Body of pancreas (tissue), 4 donors: ENCODE results near the gene S100A2. TPM values are rescaled to one million over a fixed set of nuclear protein-coding genes. Genes with fewer than 3 reads are reported as not detected.
"Not testable (repeated sequence)": the region's sequence is repeated elsewhere in the genome, so short reads cannot be mapped to it uniquely, and the experiment has no call there.

Experiments
- ATAC-seq: fragments of 150-250 bp; one replicate; pipeline ENCODE4 v1.9.1; 2016
- DNase-seq, 4 donors: peaks; one replicate each; pipeline ENCODE4 v3.0.0-alpha.2; 2019
- H3K27ac ChIP-seq, 4 donors: fragments of 200-600 bp; sonication (generic); 1 replicate in 3 of 4; 2 replicates in 1 of 4; pipeline versions ENCODE4 v1.5.1 to v1.6.1; 2016 to 2019; ENCODE audit warnings: mild to moderate bottlenecking in 1 of 4, mixed read lengths in 1 of 4, moderate library complexity in 1 of 4
- H3K27me3 ChIP-seq, 2 donors: fragments of 200-600 bp; sonication (generic); one replicate each; pipeline ENCODE4 v1.6.0; 2016; ENCODE audit warnings: mild to moderate bottlenecking in 1 of 2
- H3K36me3 ChIP-seq, 2 donors: fragments of 200-600 bp; sonication (generic); replicated peaks in 1 of 2; 2 replicates each; pipeline ENCODE4 v1.5.1; 2016; ENCODE audit warnings: low read depth in 2 of 2; ENCODE audit not compliant: insufficient read depth in 1 of 2
- H3K4me1 ChIP-seq: fragments of 200-600 bp; sonication (generic); one replicate; pipeline ENCODE4 v1.6.0; 2016
- H3K4me3 ChIP-seq, 2 donors: fragments of 200-600 bp; sonication (generic); 1 replicate in 1 of 2; 2 replicates in 1 of 2; pipeline ENCODE4 v1.5.1; 2016 to 2019
- H3K9me3 ChIP-seq, 3 donors: fragments of 200-600 bp; sonication (generic); 1 replicate in 2 of 3; 2 replicates in 1 of 3; pipeline ENCODE4 v1.5.1; 2016
- CTCF ChIP-seq, 7 experiments: fragments of 450-650 bp in 4 of 7; fragments of 200-600 bp in 3 of 7; sonication (generic) in 3 of 7; IDR thresholded peaks; one replicate each; pipeline ENCODE4 v1.5.1; 2016 to 2019; ENCODE audit warnings: antibody characterized with exemption in 7 of 7
- POLR2A ChIP-seq, 3 donors: fragments of 450-650 bp; IDR thresholded peaks; one replicate each; pipeline ENCODE4 v1.6.1; 2016; ENCODE audit warnings: antibody characterized with exemption in 3 of 3, mild to moderate bottlenecking in 2 of 3
- whole genome bisulfite sequencing, 2 donors: methylation state at CpG; one replicate each; pipeline ENCODE4 v1.1.5; 2017; 5-methylcytosine and 5-hydroxymethylcytosine counted together
- intact Hi-C: fragments of 100-400 bp; cut with DNase I; formaldehyde crosslinking; loops from one replicate; pipeline ENCODE4 v1.15.1; 2023
- total RNA-seq, 2 donors: library from RNA; depleted of rRNA; stranded (reverse); fragments of >200 nt; gene quantifications; one replicate each; pipeline ENCODE4 v1.1.0, GENCODE V29; 2016

The S100A2 gene
- total RNA-seq, 2 donors from 2014 or later: not detected

DNA sequence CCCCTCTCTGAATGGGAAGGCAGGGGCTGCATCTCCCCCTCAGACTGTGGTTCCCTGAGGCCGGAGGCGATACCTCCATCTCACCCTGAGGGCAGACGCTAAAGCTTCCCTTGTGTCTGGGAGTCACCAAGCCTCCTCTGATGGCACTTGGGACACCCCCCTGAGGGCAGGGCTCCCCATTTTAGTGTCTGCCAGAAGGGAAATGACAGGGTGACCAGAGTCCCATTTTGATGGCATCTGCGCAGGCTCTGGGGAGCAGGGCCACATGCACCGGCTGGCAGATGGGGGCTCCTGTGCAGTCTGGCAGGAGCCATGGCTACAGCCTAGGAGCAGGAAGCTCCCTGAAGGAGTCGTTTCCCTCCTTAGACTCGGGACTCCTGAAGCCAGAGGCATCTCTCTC lies 1.7 kb downstream of the S100A2 start:
- intact Hi-C loops: no loop called here
- H3K27ac ChIP-seq: no peak overlapping the region
- H3K36me3 ChIP-seq: no peaks in the 10 kb centered on the region
- 93% methylated on average over 7 of the region's 7 CpGs; no CpG with 5 or more reads in 1 of the 2 donors for WGBS, 2 donors
- peaks cover 33% of the 10 kb centered on the region for H3K4me1 ChIP-seq
- no peaks in the 10 kb centered on the region for H3K9me3 ChIP-seq
- DNase-seq (no peak), ATAC-seq (no peak)
- no peaks in the 10 kb centered on the region for H3K27me3 ChIP-seq
- H3K4me3 ChIP-seq: no peak overlapping the region
- TF ChIP-seq CTCF (IDR thresholded peaks at IDR 0.05) (no peak), POLR2A (IDR thresholded peaks at IDR 0.05) (no peak)

DNA sequence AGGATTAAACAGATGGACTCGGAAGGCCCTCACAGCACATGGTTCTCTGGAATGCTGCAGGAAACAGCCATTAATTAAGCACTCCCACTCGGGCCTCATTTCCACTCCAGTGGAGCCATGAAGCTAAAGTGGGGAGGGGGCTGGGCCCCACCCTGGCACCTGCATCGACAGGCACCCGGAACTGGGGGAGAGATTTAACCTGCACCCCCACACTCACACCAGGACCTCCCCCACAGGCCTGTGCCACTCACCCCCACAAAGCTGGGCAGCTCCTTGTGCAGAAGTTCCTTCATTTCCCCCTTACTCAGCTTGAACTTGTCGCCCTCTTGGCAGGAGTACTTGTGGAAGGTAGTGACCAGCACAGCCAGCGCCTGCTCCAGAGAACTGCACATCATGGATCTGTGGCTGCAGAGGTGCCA lies 2.2 kb downstream of the S100A2 start:
- Histone ChIP-seq H3K27me3 (no peaks in the 10 kb centered on the region), H3K27ac (no peak overlapping the region), H3K4me3 (no peak overlapping the region), H3K36me3 (no peaks in the 10 kb centered on the region), H3K4me1 (peaks cover 29% of the 10 kb centered on the region), H3K9me3 (no peaks in the 10 kb centered on the region)
- ATAC-seq (no peak), DNase-seq (no peak)
- intact Hi-C loops: no loop called here
- 73 to 81% methylated on average over 6 of the region's 6 CpGs for WGBS, 2 donors
- TF ChIP-seq CTCF (IDR thresholded peaks at IDR 0.05) (no peak), POLR2A (IDR thresholded peaks at IDR 0.05) (no peak)

GRCh38 chr1:153562021-153562420 lies 3.6 kb downstream of the S100A2 start:
- WGBS, 2 donors: 85 to 89% methylated on average over 3 of the region's 3 CpGs
- DNase-seq, H3K27ac ChIP-seq, H3K9me3 ChIP-seq, H3K36me3 ChIP-seq, H3K27me3 ChIP-seq, intact Hi-C loops, H3K4me3 ChIP-seq, ATAC-seq: not testable (repeated sequence)
- H3K4me1 ChIP-seq: peaks cover 16% of the 10 kb centered on the region

GRCh38 chr1:153561466-153561985 lies 4.1 kb downstream of the S100A2 start:
- no peaks in the 10 kb centered on the region for H3K9me3 ChIP-seq
- no peaks in the 10 kb centered on the region for H3K27me3 ChIP-seq
- DNase-seq: no peak
- ATAC-seq: no peak
- H3K27ac ChIP-seq: no peak overlapping the region
- WGBS, 2 donors: 86 to 91% methylated on average over 3 of the region's 3 CpGs
- peaks cover 11% of the 10 kb centered on the region for H3K4me1 ChIP-seq
- no peaks in the 10 kb centered on the region for H3K36me3 ChIP-seq
- intact Hi-C loops: no loop called here
- TF ChIP-seq CTCF (IDR thresholded peaks at IDR 0.05) (no peak), POLR2A (IDR thresholded peaks at IDR 0.05) (no peak)
- no peak overlapping the region for H3K4me3 ChIP-seq

DNA sequence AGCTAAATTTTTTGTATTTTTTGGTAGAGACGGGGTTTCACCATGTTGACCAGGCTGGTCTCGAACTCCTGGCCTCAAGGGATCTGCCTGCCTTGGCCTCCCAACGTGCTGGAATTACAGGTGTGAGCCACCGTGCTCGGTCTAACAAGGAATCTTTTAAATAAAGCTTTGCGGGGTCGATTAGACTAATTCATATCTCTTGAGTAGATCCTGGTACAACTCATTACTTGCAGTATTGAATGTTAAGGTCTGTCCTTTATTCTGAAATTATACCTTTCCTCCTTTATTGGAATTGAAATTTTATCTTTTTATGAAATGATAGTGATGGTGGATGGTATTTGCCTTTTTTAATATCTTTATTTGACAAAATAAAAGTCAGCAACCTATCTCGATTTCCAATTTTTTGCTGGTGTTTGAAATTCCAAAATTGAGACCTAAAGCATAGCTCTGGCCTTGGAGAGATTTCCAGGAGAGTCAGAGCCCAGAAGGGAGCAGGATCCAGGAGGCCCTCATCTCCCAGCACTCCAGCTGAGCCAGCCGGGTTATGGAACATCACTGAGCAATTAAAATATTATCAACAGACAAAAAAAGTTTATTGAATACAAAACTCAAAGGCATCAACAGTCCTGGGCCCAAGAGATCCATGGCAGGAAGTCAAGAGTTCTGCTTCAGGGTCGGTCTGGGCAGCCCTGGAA lies 4.7 kb downstream of the S100A2 start:
- intact Hi-C loops: no loop called here

More for the DNA sequence above, 4.7 kb downstream of the S100A2 start:
- WGBS, 2 donors: 83 to 84% methylated on average over 10 of the region's 10 CpGs
- H3K9me3 ChIP-seq: no peaks in the 10 kb centered on the region
- no peak overlapping the region for H3K4me3 ChIP-seq
- H3K4me1 ChIP-seq: peaks cover 6% of the 10 kb centered on the region
- no peak for ATAC-seq
- no peak for DNase-seq
- H3K36me3 ChIP-seq: no peaks in the 10 kb centered on the region
- H3K27ac ChIP-seq: no peak overlapping the region
- TF ChIP-seq CTCF (IDR thresholded peaks at IDR 0.05) (no peak), POLR2A (IDR thresholded peaks at IDR 0.05) (no peak)
- no peaks in the 10 kb centered on the region for H3K27me3 ChIP-seq
